Prostate gland (tissue), 2 donors: Measurements from ENCODE around the gene MAP4K2. TPM values are rescaled to one million over a fixed set of nuclear protein-coding genes. Genes with fewer than 3 reads are reported as not detected.
"Not testable (repeated sequence)": the region's sequence is repeated elsewhere in the genome, so short reads cannot be mapped to it uniquely, and the experiment has no call there.

Experiments
- DNase-seq: peaks from one replicate; pipeline ENCODE4 v3.0.0-alpha.2; 2019; ENCODE audit warnings: low spot score
- H3K27ac ChIP-seq, 2 donors: fragments of 200-600 bp; sonication (generic); 2 replicates each; pipeline ENCODE4 v1.5.1; 2017 to 2019
- H3K27me3 ChIP-seq: fragments of 200-600 bp; sonication (generic); replicated peaks from 2 replicates; pipeline ENCODE4 v1.5.1; 2019; ENCODE audit not compliant: insufficient read depth
- H3K36me3 ChIP-seq, 2 donors: fragments of 200-600 bp; sonication (generic); 1 replicate in 1 of 2; 2 replicates in 1 of 2; pipeline versions ENCODE4 v1.5.1 to v1.8.1; 2017 to 2019
- H3K4me1 ChIP-seq: fragments of 200-600 bp; sonication (generic); replicated peaks from 2 replicates; pipeline ENCODE4 v1.5.1; 2019
- H3K4me3 ChIP-seq, 2 donors: fragments of 200-600 bp; sonication (generic); 2 replicates each; pipeline ENCODE4 v1.5.1; 2017 to 2019
- H3K9me3 ChIP-seq: fragments of 200-600 bp; sonication (generic); 2 replicates; pipeline ENCODE4 v1.5.1; 2017
- CTCF ChIP-seq, 4 experiments: fragments of 200-600 bp in 2 of 4; fragments of 450-650 bp in 2 of 4; sonication (generic) in 2 of 4; IDR thresholded peaks; 1 replicate in 3 of 4; 2 replicates in 1 of 4; pipeline ENCODE4 v1.5.1; 2016 to 2019; ENCODE audit warnings: antibody characterized with exemption in 4 of 4, mild to moderate bottlenecking in 2 of 4, moderate library complexity in 2 of 4
- POLR2A ChIP-seq: fragments of 450-650 bp; IDR thresholded peaks from one replicate; pipeline ENCODE4 v1.6.1; 2016; ENCODE audit warnings: antibody characterized with exemption, mild to moderate bottlenecking
- POLR2AphosphoS5 ChIP-seq: sonication (generic); formaldehyde crosslinking; IDR thresholded peaks from one replicate; pipeline ENCODE4 v1.6.1; 2017; ENCODE audit warnings: antibody characterized with exemption
- WGBS: methylation state at CpG from one replicate; pipeline ENCODE4 v1.1.5; 2018; 5-methylcytosine and 5-hydroxymethylcytosine counted together
- intact Hi-C: fragments of 100-400 bp; cut with DNase I; formaldehyde crosslinking; loops from one replicate; pipeline ENCODE4 v1.14.2; 2022
- total RNA-seq, 2 donors: library from RNA; depleted of rRNA; stranded (reverse); fragments of >200 nt; gene quantifications; one replicate each; pipeline ENCODE4 v1.1.0, GENCODE V29; 2016

The MAP4K2 gene
- total RNA-seq, 2 donors from 2014 or later = 10.7 to 35.8 TPM

- TF ChIP-seq POLR2AphosphoS5 = no peak
- no peak for TF ChIP-seq POLR2A
- TF ChIP-seq CTCF (IDR thresholded peaks at IDR 0.05) = no peak
- Histone ChIP-seq H3K4me1 (no peaks in the 10 kb centered on the region), H3K9me3 (no peaks in the 10 kb centered on the region), H3K27ac (no peak overlapping the region), H3K36me3 (no peaks in the 10 kb centered on the region), H3K27me3 (no peaks in the 10 kb centered on the region), H3K4me3 (no peak overlapping the region)
- intact Hi-C loops = no loop called here
- 70% methylated on average over 11 of the region's 11 CpGs for WGBS
- DNase-seq = no peak
These were observed 20.6 kb upstream of the MAP4K2 start for GRCh38 chr11:64823568-64824119.

GRCh38 chr11:64817476-64817875, 14.5 kb upstream of the MAP4K2 start:
- Histone ChIP-seq H3K4me3 (no peak overlapping the region), H3K4me1 (no peaks in the 10 kb centered on the region), H3K27ac (no peak overlapping the region), H3K9me3 (no peaks in the 10 kb centered on the region), H3K27me3 (no peaks in the 10 kb centered on the region), H3K36me3 (no peaks in the 10 kb centered on the region)
- intact Hi-C loops = no loop called here
- DNase-seq = no peak
- TF ChIP-seq POLR2A = no peak
- TF ChIP-seq CTCF (IDR thresholded peaks at IDR 0.05) = no peak
- no peak for TF ChIP-seq POLR2AphosphoS5
- WGBS = 84% methylated on average over 3 of the region's 3 CpGs

GRCh38 chr11:64815433-64815832, 12.4 kb upstream of the MAP4K2 start:
- not testable (repeated sequence) for H3K4me3 ChIP-seq

GRCh38 chr11:64814712-64815187, 11.7 kb upstream of the MAP4K2 start:
- no peak for DNase-seq
- Histone ChIP-seq H3K27me3 (no peaks in the 10 kb centered on the region), H3K27ac (no peak overlapping the region), H3K4me3 (no peak overlapping the region), H3K36me3 (no peaks in the 10 kb centered on the region), H3K4me1 (no peaks in the 10 kb centered on the region), H3K9me3 (no peaks in the 10 kb centered on the region)
- TF ChIP-seq CTCF (IDR thresholded peaks at IDR 0.05) (no peak), POLR2A (no peak), POLR2AphosphoS5 (no peak)
- intact Hi-C loops = no loop called here
- WGBS = 64% methylated on average over 7 of the region's 7 CpGs

More at GRCh38 chr11:64815433-64815832, 12.4 kb upstream of the MAP4K2 start:
- H3K27me3 ChIP-seq, intact Hi-C loops, DNase-seq, H3K9me3 ChIP-seq, H3K4me1 ChIP-seq, H3K36me3 ChIP-seq, H3K27ac ChIP-seq: not testable (repeated sequence)
- WGBS = 77% methylated on average over 5 of the region's 5 CpGs

GRCh38 chr11:64813826-64814225, 10.8 kb upstream of the MAP4K2 start:
- Histone ChIP-seq H3K36me3 (no peaks in the 10 kb centered on the region), H3K4me3 (no peak overlapping the region), H3K27ac (no peak overlapping the region), H3K4me1 (no peaks in the 10 kb centered on the region), H3K9me3 (no peaks in the 10 kb centered on the region), H3K27me3 (no peaks in the 10 kb centered on the region)
- TF ChIP-seq POLR2A (no peak), CTCF (IDR thresholded peaks at IDR 0.05) (no peak), POLR2AphosphoS5 (no peak)
- intact Hi-C loops = no loop called here
- no peak for DNase-seq
- 86% methylated on average over 5 of the region's 5 CpGs for WGBS
